Activated CD8-positive, alpha-beta memory T cell treated with anti-CD3 and anti-CD28 coated beads, Interleukin-2, amount 50 U/mL, for 1 hour (primary cell): ENCODE measurements around the gene UBE2QL1.

Source experiments
- DNase-seq: peaks from one replicate; pipeline ENCODE4 v3.0.0-alpha.2; 2020; ENCODE audit errors: extremely low read depth

The UBE2QL1 gene

GRCh38 chr5:6448622-6449464 is at the start of gene UBE2QL1:
UBE2QL1 (plus strand) TSS chr5:6448859; CDS start chr5:6448894, 35 bp downstream.
- no peak for DNase-seq

- no peak for DNase-seq
Measured at GRCh38 chr5:6399980-6400910, 48.4 kb upstream of the UBE2QL1 start.

DNA sequence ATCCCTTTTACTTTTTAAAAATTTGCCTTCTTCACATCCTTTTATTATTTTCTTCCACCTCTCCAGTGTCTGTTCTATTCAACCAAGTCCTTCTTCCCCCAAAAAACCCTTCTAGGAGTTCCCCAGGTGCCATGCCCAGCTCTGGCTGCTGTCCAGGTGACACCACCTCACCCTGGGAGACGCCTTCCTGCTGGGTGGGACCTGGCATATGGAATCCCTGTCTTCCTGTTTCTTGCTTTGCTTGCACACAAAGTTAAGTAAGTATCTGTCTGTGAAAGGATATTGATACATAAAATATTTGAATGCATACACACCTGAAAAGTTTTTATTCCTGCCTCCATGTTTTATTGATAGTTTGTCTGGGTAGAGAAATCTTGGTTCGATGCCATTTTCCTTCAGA is 47.2 kb upstream of the UBE2QL1 start:
- no peak for DNase-seq

- DNase-seq: no peak
Measured at GRCh38 chr5:6402939-6403338, 45.7 kb upstream of the UBE2QL1 start.

DNA sequence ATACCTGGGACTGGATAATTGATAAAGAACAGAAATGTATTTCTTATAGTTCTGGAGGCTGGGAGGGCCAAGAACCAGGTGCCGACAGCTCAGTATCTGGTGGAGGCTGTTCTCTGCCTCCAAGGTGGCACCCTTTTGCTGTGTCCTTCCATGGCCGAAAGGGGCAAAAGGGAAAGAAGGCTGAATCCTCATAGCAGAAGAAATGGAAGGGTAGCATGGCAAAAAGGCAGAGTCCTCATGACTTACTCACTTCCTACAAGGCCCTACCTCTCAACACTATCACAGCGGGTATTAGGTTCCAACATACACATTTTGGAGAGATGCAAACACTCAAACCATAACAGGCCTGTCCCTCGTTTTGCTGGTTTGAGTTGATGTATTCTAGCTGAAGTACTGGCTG is 45.2 kb upstream of the UBE2QL1 start:
- no peak for DNase-seq

- no peak for DNase-seq
Measured at GRCh38 chr5:6404129-6404528, 44.5 kb upstream of the UBE2QL1 start.

- no peak for DNase-seq
Measured at GRCh38 chr5:6405591-6405990, 43.1 kb upstream of the UBE2QL1 start.

DNA sequence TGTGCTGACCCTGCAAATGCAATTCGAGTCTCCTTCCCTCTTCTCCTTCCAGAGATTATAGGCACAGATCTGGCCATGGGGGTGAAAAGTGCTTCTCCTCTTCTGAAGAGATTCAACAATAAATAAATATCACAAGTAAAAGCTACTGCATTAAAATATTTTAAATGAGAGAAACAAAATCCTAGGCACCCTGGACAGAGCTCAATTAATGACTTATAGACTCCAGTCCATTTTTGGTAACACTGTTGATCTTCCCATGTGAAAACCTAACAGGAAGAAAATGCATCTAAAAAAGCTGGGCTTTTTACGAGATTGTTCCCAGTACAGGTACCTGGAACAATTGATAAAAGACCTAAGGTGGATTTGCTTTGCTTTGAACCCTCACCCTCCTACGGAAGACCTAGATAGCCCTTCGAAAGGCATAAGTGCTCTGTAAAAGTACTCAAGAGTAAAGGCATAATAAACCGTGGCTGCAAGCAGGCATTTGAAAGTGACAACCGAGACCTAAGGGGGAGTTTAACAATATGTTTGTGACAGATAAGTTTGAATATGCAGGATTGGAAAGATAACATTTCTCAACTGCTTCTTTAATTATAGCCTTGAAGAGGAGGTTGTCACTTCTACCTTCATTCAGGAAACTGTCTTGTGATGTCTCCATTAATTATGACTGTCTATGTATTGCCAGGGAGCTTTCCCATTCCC is 41.0 kb upstream of the UBE2QL1 start:
- no peak for DNase-seq

DNA sequence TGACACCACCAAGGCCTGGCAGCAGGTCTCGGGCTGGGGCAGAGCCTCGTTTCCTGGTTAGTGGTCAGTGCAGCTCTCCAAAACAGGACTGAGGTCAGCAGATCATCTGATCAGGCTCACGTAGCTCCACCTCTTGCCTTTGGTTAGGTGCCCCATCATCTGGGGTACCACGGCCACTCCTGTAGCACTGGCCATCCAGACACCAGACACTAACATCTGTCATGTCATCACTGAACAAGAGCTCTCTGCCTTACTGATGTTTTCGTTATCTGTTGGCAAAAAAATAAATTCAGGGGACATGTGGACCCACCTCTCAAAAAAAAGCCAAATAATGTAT is 40.4 kb upstream of the UBE2QL1 start:
- no peak for DNase-seq

DNA sequence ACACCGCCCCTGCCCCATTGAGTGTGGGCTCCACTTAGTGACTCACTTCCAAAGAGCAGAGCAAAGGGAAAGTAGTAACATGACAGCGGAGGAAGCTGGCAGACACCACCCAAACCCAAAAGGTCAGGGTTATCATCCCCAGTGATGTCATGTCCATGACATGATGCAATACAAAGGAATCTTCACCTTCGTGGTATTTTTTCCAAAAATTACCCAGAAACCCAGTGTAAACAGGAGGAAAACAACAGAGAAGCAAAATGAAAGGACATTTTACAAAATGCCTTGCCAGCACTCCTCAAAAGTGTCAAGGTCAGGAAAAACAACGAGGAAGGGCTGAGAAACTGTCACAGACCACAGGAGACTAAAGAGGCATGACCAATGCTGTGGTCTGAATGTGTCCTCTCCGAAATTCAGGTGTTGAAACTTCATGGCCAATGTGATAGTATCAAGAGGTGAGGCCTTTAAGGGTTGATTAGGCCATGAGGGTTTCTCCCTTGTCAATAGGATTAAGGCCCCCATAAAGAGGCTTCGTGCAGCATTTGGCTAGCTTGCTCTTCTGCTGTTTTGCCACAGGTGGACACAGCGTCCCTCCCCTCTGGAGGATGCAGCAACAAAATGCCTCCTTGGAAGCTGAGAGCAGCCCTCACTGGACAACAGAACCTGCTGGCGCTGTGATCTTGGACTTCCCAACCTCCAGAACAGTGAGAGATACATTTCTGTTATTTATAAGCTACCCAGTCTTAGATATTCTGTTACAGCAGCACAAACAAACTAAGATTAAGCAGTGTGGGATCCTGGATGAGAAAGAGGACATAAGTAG is 39.8 kb upstream of the UBE2QL1 start:
- DNase-seq: no peak

GRCh38 chr5:6410421-6410820 is 38.2 kb upstream of the UBE2QL1 start:
- no peak for DNase-seq

GRCh38 chr5:6411141-6411540 is 37.5 kb upstream of the UBE2QL1 start:
- DNase-seq: no peak

GRCh38 chr5:6412811-6413210 is 35.8 kb upstream of the UBE2QL1 start:
- DNase-seq: no peak

DNA sequence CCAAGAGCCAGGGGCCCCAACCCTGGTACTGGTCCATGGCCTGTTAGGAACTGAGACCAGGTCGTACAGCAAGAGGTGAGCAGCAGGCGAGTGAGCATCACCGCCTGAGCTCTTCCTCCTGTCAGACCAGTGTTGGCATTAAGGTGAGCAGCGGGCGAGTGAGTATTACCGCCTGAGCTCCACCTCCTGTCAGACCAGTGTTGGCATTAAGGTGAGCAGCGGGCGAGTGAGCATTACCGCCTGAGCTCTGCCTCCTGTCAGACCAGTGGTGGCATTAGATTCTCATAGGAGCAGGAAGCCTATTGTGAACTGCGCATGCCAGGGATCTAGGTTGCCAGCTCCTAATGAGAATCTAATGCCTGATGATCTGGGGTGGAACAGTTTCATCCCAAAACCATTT is 31.0 kb upstream of the UBE2QL1 start:
- DNase-seq: no peak

DNA sequence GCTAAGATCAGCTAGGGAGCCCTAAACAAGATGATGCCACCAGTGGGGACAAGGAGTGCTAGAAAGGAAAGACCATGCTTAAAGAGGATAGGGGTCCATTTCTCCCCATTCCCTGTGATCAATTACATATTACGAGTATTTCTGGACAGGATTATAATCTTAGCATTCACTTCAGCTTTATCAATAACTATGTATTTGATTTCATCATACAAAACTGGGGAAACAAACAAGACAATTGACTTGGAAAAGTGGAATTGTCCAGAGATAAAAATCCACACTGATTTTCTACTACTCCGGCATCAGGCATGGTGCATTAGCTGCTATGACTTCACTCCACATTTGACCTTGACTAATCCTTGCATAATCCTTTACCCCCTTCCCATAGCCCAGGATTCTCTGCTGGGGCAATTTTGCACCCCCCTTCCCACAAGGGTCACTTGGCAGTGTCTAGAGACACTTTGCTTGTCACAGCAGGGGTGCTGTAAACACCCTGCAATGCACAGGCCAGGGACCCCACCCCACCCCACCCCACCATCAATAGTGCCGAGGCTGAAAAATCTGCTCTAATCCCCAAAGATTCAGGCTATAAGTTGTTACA is 29.9 kb upstream of the UBE2QL1 start:
- no peak for DNase-seq

GRCh38 chr5:6419340-6419852 is 29.3 kb upstream of the UBE2QL1 start:
- DNase-seq: no peak

DNA sequence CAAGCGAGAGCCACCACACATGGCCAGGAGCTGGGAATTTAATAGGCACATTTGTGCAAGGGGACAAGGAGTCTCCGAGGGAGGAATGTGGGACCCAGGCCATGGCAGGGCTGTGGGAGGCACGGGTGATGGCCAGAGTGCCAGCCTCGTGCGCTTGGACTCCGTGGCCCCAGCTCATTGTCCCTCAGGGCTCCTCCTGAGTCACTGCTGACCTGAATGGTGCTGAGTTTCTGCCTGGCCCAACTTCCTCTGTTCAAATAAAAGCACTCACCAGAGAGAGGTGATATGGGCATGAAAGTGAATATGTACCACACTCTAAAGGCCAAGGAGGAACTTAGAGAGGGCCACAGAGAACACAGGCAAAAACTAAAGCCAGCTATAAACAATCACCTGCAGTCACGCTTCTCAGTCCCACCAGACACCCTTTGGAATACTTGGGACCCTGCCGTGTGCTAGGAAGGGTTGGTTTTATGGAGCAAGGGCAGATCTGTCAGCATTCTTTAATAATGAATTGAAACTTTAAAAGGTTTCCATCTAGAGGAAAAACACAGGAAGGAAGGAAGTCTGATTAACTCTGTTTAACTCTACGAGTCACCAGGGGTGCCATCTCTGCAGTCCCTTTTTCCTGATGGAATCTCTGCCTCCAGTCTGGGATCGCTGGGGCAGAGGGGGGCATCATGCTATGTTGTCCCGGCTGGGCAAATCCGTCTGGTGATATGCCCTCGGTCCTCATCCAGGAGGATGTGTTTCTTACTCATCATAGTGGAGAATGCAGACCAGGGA is 25.1 kb upstream of the UBE2QL1 start:
- no peak for DNase-seq

GRCh38 chr5:6424110-6424659 is 24.5 kb upstream of the UBE2QL1 start:
- DNase-seq: no peak

- DNase-seq: no peak
Measured at GRCh38 chr5:6424700-6425099, 24.0 kb upstream of the UBE2QL1 start.

DNA sequence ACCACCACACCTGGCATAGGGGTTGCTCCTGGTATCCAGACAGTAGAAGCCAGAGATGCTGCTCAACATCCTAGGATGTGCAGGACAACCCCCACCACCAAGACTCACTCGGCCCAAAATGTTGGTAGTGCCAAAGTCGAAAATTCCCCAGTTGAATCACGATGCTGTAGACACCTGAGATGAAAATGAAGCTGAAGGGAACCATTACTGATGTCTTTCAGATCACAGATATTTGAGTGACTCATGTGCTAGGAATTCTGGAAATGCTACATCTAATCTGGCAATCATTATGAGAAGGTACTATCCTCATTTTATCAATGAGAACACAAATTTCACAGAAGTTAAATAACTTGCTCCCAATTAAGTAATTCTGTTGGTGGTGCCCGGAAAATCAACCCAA is 21.0 kb upstream of the UBE2QL1 start:
- no peak for DNase-seq
